Stimulated activated memory B cell treated with anti-CD40 and anti-IgM and Interleukin-4, amounts not matched to agents 10 μg/mL and 1 μg/mL and 100 μg/mL, for 72 hours (primary cell): ENCODE results near the gene RAB14.
"Not testable (repeated sequence)": the region's sequence is repeated elsewhere in the genome, so short reads cannot be mapped to it uniquely, and the experiment has no call there.

Experiments
- ATAC-seq: fragments of 150-1000 bp; cut with Tn5 transposase; 2 replicates; pipeline ENCODE4 v1.10.0; 2021
- H3K27ac Mint-ChIP-seq: one replicate; pipeline ENCODE4 v1.8.0; 2022; ENCODE audit warnings: mild to moderate bottlenecking, mixed read lengths
- H3K27me3 Mint-ChIP-seq: one replicate; pipeline ENCODE4 v1.8.0; 2022; ENCODE audit warnings: mixed read lengths
- H3K36me3 Mint-ChIP-seq: one replicate; pipeline ENCODE4 v1.8.0; 2022; ENCODE audit warnings: mixed read lengths
- H3K4me1 Mint-ChIP-seq: one replicate; pipeline ENCODE4 v1.8.0; 2022; ENCODE audit warnings: mixed read lengths
- H3K4me3 Mint-ChIP-seq: one replicate; pipeline ENCODE4 v1.8.0; 2022; ENCODE audit warnings: mild to moderate bottlenecking, moderate library complexity, mixed read lengths
- H3K9me3 Mint-ChIP-seq: one replicate; pipeline ENCODE4 v1.8.0; 2022; ENCODE audit warnings: mixed read lengths

Gene RAB14

GRCh38 chr9:121187636-121188305 is 13.9 kb downstream of the RAB14 start:
- H3K27ac Mint-ChIP-seq: peak overlapping the region; percentile 42
- H3K4me1 Mint-ChIP-seq: peaks cover 62% of the 10 kb centered on the region
- no peak for ATAC-seq
- no peaks in the 10 kb centered on the region for H3K27me3 Mint-ChIP-seq
- H3K4me3 Mint-ChIP-seq: no peak overlapping the region
- no peaks in the 10 kb centered on the region for H3K9me3 Mint-ChIP-seq
- peaks cover 21% of the 10 kb centered on the region for H3K36me3 Mint-ChIP-seq

- H3K4me3 Mint-ChIP-seq: no peak overlapping the region
- H3K27ac Mint-ChIP-seq: peak overlapping the region; percentile 64
- peaks cover 29% of the 10 kb centered on the region for H3K36me3 Mint-ChIP-seq
- H3K27me3 Mint-ChIP-seq: no peaks in the 10 kb centered on the region
- ATAC-seq: no peak
- peaks cover 60% of the 10 kb centered on the region for H3K4me1 Mint-ChIP-seq
- no peaks in the 10 kb centered on the region for H3K9me3 Mint-ChIP-seq
Measured at GRCh38 chr9:121185774-121186403, 15.8 kb downstream of the RAB14 start.

GRCh38 chr9:121185178-121185745 is 16.4 kb downstream of the RAB14 start:
- Mint-ChIP-seq H3K4me1 (peaks cover 53% of the 10 kb centered on the region), H3K36me3 (peaks cover 24% of the 10 kb centered on the region), H3K27ac (peak overlapping the region; percentile 64), H3K27me3 (no peaks in the 10 kb centered on the region), H3K4me3 (no peak overlapping the region), H3K9me3 (no peaks in the 10 kb centered on the region)
- ATAC-seq: peak; percentile 36

GRCh38 chr9:121184463-121184862 is 17.2 kb downstream of the RAB14 start:
- no peak for ATAC-seq
- H3K4me1 Mint-ChIP-seq: peaks cover 52% of the 10 kb centered on the region
- no peaks in the 10 kb centered on the region for H3K27me3 Mint-ChIP-seq
- peak overlapping the region; percentile 83 for H3K27ac Mint-ChIP-seq
- H3K9me3 Mint-ChIP-seq: no peaks in the 10 kb centered on the region
- peaks cover 23% of the 10 kb centered on the region for H3K36me3 Mint-ChIP-seq
- H3K4me3 Mint-ChIP-seq: no peak overlapping the region

- Mint-ChIP-seq H3K27ac (peak overlapping the region; percentile 83), H3K36me3 (peaks cover 23% of the 10 kb centered on the region)
Measured at GRCh38 chr9:121183666-121184423, 17.8 kb downstream of the RAB14 start.

GRCh38 chr9:121182989-121183388 is 18.7 kb downstream of the RAB14 start:
- Mint-ChIP-seq H3K4me1 (peaks cover 47% of the 10 kb centered on the region), H3K36me3 (peaks cover 23% of the 10 kb centered on the region)
- ATAC-seq: no peak

More at GRCh38 chr9:121183666-121184423, 17.8 kb downstream of the RAB14 start:
- Mint-ChIP-seq H3K27me3 (no peaks in the 10 kb centered on the region), H3K4me1 (peaks cover 48% of the 10 kb centered on the region), H3K4me3 (no peak overlapping the region), H3K9me3 (no peaks in the 10 kb centered on the region)
- no peak for ATAC-seq

GRCh38 chr9:121182101-121182836 is 19.4 kb downstream of the RAB14 start:
- Mint-ChIP-seq H3K36me3 (peaks cover 23% of the 10 kb centered on the region), H3K9me3 (no peaks in the 10 kb centered on the region), H3K4me1 (peaks cover 47% of the 10 kb centered on the region), H3K27me3 (no peaks in the 10 kb centered on the region), H3K27ac (no peak overlapping the region), H3K4me3 (no peak overlapping the region)
- ATAC-seq: no peak

More at GRCh38 chr9:121182989-121183388, 18.7 kb downstream of the RAB14 start:
- no peaks in the 10 kb centered on the region for H3K27me3 Mint-ChIP-seq
- no peaks in the 10 kb centered on the region for H3K9me3 Mint-ChIP-seq
- peak overlapping the region; percentile 53 for H3K4me3 Mint-ChIP-seq
- H3K27ac Mint-ChIP-seq: peak overlapping the region; percentile 83

- peaks cover 30% of the 10 kb centered on the region for H3K4me1 Mint-ChIP-seq
- peaks cover 19% of the 10 kb centered on the region for H3K36me3 Mint-ChIP-seq
- H3K27ac Mint-ChIP-seq: no peak overlapping the region
- no peaks in the 10 kb centered on the region for H3K27me3 Mint-ChIP-seq
- no peaks in the 10 kb centered on the region for H3K9me3 Mint-ChIP-seq
- no peak for ATAC-seq
- H3K4me3 Mint-ChIP-seq: no peak overlapping the region
Measured at GRCh38 chr9:121179930-121180681, 21.6 kb downstream of the RAB14 start.

- not testable (repeated sequence) for ATAC-seq, H3K27me3 Mint-ChIP-seq, H3K27ac Mint-ChIP-seq, H3K9me3 Mint-ChIP-seq, H3K4me3 Mint-ChIP-seq
- peaks cover 27% of the 10 kb centered on the region for H3K36me3 Mint-ChIP-seq
- H3K4me1 Mint-ChIP-seq: peaks cover 22% of the 10 kb centered on the region
Measured at GRCh38 chr9:121179373-121179721, 22.3 kb downstream of the RAB14 start.

- Mint-ChIP-seq H3K27me3 (no peaks in the 10 kb centered on the region), H3K4me1 (peaks cover 17% of the 10 kb centered on the region), H3K36me3 (peaks cover 32% of the 10 kb centered on the region), H3K4me3 (no peak overlapping the region), H3K9me3 (no peaks in the 10 kb centered on the region), H3K27ac (no peak overlapping the region)
- no peak for ATAC-seq
Measured at GRCh38 chr9:121178676-121179372, 22.8 kb downstream of the RAB14 start.

- H3K4me3 Mint-ChIP-seq: no peak overlapping the region
- H3K36me3 Mint-ChIP-seq: peaks cover 50% of the 10 kb centered on the region
- H3K27me3 Mint-ChIP-seq: no peaks in the 10 kb centered on the region
- ATAC-seq: no peak
- H3K27ac Mint-ChIP-seq: peak overlapping the region; percentile 33
- no peaks in the 10 kb centered on the region for H3K4me1 Mint-ChIP-seq
- no peaks in the 10 kb centered on the region for H3K9me3 Mint-ChIP-seq
Measured at GRCh38 chr9:121173501-121173900, 28.2 kb downstream of the RAB14 start.

GRCh38 chr9:121172726-121173487 is 28.8 kb downstream of the RAB14 start:
- H3K4me1 Mint-ChIP-seq: no peaks in the 10 kb centered on the region
- H3K36me3 Mint-ChIP-seq: peaks cover 55% of the 10 kb centered on the region
- H3K27ac Mint-ChIP-seq: no peak overlapping the region
- no peak overlapping the region for H3K4me3 Mint-ChIP-seq
- H3K9me3 Mint-ChIP-seq: no peaks in the 10 kb centered on the region
- no peaks in the 10 kb centered on the region for H3K27me3 Mint-ChIP-seq
- no peak for ATAC-seq

- H3K4me3 Mint-ChIP-seq: no peak overlapping the region
- no peaks in the 10 kb centered on the region for H3K27me3 Mint-ChIP-seq
- peaks cover 64% of the 10 kb centered on the region for H3K36me3 Mint-ChIP-seq
- no peak for ATAC-seq
- no peaks in the 10 kb centered on the region for H3K9me3 Mint-ChIP-seq
- no peaks in the 10 kb centered on the region for H3K4me1 Mint-ChIP-seq
- no peak overlapping the region for H3K27ac Mint-ChIP-seq
Measured at GRCh38 chr9:121171236-121171635, 30.4 kb downstream of the RAB14 start.
